ENCODE measurements around the gene NADSYN1. TPM values are rescaled to one million over a fixed set of nuclear protein-coding genes. Genes with fewer than 3 reads are reported as not detected.

NADSYN1 gene
- total and polyA plus RNA-seq, 2 of the 13 experiments (the other 11 are each of a cell fraction or from before 2014, with no cell fraction given): 35.7 to 51.5 TPM

DNA sequence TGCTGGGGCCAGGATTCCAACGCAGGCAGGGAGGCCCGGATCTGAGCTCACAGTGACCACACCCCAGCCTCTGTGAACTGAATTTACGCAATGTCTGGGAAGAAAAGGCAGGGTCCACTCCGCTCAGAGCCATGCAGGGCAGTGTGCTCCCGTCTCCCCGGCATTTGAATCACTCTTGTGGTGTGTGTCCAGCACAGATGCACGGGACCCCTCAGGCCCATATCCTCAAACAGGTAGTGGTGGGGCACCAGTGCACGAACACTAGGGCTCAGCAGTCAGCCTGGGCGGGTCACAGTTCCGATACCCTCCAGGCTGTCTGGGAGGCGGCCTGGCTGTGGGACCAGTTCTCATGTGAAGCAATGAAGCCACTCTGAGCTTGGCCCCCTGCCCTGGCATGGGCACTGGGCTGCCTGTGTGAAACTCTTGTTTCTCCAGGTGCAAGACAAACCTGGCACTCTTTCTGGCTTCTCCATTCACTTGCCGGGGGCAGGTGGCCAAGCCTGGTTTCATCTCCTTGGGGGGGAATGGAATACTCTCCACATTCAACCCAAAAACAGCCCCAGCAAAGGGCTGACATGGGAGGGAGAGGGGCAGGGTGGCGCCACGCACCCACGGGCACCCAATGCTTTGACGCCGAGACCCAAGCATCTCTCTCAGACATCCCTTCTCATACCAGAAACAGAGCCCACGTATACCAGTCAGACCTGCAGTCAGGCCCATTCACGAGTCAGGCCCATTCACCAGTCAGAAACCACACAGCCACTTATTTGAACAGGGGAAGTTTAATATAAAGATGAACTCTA lies 19.2 kb upstream of the NADSYN1 start (continued):
- TF ChIP-seq, protein P1, sequence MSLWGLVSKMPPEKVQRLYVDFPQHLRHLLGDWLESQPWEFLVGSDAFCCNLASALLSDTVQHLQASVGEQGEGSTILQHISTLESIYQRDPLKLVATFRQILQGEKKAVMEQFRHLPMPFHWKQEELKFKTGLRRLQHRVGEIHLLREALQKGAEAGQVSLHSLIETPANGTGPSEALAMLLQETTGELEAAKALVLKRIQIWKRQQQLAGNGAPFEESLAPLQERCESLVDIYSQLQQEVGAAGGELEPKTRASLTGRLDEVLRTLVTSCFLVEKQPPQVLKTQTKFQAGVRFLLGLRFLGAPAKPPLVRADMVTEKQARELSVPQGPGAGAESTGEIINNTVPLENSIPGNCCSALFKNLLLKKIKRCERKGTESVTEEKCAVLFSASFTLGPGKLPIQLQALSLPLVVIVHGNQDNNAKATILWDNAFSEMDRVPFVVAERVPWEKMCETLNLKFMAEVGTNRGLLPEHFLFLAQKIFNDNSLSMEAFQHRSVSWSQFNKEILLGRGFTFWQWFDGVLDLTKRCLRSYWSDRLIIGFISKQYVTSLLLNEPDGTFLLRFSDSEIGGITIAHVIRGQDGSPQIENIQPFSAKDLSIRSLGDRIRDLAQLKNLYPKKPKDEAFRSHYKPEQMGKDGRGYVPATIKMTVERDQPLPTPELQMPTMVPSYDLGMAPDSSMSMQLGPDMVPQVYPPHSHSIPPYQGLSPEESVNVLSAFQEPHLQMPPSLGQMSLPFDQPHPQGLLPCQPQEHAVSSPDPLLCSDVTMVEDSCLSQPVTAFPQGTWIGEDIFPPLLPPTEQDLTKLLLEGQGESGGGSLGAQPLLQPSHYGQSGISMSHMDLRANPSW (CRISPR knock-in tag; IDR thresholded peaks at IDR 0.05; ENCODE audit: borderline replicate concordance): peak; percentile 69; the same call in 1 of the 2 replicates
- TF ChIP-seq ZNF605 (CRISPR knock-in tag; IDR thresholded peaks at IDR 0.05) (0 out of 2 replicates have a peak, but pooled peaks have one; percentile 40), SALL2 (CRISPR knock-in tag; IDR thresholded peaks at IDR 0.05) (no peak), KLF12 (CRISPR knock-in tag; IDR thresholded peaks at IDR 0.05; ENCODE audit: borderline replicate concordance) (0 out of 2 replicates have a peak, but pooled peaks have one; percentile 60), ZNF510 (CRISPR knock-in tag; IDR thresholded peaks at IDR 0.05; ENCODE audit: low read depth) (no peak), SAP130 (CRISPR knock-in tag; IDR thresholded peaks at IDR 0.05; ENCODE audit: low read depth) (peak; percentile 73), CEBPG (CRISPR knock-in tag; IDR thresholded peaks at IDR 0.05) (peak; percentile 95), KDM1A (CRISPR knock-in tag; IDR thresholded peaks at IDR 0.05) (no peak), NCOA2 (CRISPR knock-in tag; IDR thresholded peaks at IDR 0.05) (0 out of 2 replicates have a peak, but pooled peaks have one; percentile 31), FOXK2 (IDR thresholded peaks at IDR 0.05) (no peak), IKZF1 (IDR thresholded peaks at IDR 0.05) (no peak), GABPA (IDR thresholded peaks at IDR 0.05; ENCODE audit: low read depth, low read length) (no peak), GABPA (CRISPR knock-in tag; IDR thresholded peaks at IDR 0.05; ENCODE audit: low read depth) (peak; percentile 39; the same call in 1 of the 2 replicates), YEATS4 (CRISPR knock-in tag; IDR thresholded peaks at IDR 0.05; ENCODE audit: borderline replicate concordance) (peak; percentile 51; the same call in 1 of the 2 replicates), SALL1 (CRISPR knock-in tag; IDR thresholded peaks at IDR 0.05) (peak; percentile 70)
- TF ChIP-seq, protein P2, sequence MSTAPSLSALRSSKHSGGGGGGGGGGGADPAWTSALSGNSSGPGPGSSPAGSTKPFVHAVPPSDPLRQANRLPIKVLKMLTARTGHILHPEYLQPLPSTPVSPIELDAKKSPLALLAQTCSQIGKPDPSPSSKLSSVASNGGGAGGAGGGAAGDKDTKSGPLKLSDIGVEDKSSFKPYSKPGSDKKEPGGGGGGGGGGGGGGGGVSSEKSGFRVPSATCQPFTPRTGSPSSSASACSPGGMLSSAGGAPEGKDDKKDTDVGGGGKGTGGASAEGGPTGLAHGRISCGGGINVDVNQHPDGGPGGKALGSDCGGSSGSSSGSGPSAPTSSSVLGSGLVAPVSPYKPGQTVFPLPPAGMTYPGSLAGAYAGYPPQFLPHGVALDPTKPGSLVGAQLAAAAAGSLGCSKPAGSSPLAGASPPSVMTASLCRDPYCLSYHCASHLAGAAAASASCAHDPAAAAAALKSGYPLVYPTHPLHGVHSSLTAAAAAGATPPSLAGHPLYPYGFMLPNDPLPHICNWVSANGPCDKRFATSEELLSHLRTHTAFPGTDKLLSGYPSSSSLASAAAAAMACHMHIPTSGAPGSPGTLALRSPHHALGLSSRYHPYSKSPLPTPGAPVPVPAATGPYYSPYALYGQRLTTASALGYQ (CRISPR knock-in tag; IDR thresholded peaks at IDR 0.05): no peak
- TF ChIP-seq, protein P3, sequence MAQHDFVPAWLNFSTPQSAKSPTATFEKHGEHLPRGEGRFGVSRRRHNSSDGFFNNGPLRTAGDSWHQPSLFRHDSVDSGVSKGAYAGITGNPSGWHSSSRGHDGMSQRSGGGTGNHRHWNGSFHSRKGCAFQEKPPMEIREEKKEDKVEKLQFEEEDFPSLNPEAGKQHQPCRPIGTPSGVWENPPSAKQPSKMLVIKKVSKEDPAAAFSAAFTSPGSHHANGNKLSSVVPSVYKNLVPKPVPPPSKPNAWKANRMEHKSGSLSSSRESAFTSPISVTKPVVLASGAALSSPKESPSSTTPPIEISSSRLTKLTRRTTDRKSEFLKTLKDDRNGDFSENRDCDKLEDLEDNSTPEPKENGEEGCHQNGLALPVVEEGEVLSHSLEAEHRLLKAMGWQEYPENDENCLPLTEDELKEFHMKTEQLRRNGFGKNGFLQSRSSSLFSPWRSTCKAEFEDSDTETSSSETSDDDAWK (CRISPR knock-in tag; IDR thresholded peaks at IDR 0.05): no peak
- TF ChIP-seq, protein P4, sequence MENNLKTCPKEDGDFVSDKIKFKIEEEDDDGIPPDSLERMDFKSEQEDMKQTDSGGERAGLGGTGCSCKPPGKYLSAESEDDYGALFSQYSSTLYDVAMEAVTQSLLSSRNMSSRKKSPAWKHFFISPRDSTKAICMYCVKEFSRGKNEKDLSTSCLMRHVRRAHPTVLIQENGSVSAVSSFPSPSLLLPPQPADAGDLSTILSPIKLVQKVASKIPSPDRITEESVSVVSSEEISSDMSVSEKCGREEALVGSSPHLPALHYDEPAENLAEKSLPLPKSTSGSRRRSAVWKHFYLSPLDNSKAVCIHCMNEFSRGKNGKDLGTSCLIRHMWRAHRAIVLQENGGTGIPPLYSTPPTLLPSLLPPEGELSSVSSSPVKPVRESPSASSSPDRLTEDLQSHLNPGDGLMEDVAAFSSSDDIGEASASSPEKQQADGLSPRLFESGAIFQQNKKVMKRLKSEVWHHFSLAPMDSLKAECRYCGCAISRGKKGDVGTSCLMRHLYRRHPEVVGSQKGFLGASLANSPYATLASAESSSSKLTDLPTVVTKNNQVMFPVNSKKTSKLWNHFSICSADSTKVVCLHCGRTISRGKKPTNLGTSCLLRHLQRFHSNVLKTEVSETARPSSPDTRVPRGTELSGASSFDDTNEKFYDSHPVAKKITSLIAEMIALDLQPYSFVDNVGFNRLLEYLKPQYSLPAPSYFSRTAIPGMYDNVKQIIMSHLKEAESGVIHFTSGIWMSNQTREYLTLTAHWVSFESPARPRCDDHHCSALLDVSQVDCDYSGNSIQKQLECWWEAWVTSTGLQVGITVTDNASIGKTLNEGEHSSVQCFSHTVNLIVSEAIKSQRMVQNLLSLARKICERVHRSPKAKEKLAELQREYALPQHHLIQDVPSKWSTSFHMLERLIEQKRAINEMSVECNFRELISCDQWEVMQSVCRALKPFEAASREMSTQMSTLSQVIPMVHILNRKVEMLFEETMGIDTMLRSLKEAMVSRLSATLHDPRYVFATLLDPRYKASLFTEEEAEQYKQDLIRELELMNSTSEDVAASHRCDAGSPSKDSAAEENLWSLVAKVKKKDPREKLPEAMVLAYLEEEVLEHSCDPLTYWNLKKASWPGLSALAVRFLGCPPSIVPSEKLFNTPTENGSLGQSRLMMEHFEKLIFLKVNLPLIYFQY (CRISPR knock-in tag; IDR thresholded peaks at IDR 0.05; ENCODE audit: borderline replicate concordance): 0 out of 2 replicates have a peak, but pooled peaks have one; percentile 21
- TF ChIP-seq, protein P5, sequence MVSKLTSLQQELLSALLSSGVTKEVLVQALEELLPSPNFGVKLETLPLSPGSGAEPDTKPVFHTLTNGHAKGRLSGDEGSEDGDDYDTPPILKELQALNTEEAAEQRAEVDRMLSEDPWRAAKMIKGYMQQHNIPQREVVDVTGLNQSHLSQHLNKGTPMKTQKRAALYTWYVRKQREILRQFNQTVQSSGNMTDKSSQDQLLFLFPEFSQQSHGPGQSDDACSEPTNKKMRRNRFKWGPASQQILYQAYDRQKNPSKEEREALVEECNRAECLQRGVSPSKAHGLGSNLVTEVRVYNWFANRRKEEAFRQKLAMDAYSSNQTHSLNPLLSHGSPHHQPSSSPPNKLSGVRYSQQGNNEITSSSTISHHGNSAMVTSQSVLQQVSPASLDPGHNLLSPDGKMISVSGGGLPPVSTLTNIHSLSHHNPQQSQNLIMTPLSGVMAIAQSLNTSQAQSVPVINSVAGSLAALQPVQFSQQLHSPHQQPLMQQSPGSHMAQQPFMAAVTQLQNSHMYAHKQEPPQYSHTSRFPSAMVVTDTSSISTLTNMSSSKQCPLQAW (CRISPR knock-in tag; IDR thresholded peaks at IDR 0.05): peak; percentile 71; the same call in 1 of the 2 replicates
